IMR-90 (cell line): ENCODE measurements around the gene ANKS4B.

ENCODE experiments used
- BHLHE40 ChIP-seq: fragments of 150-350 bp; IDR thresholded peaks from 2 replicates; pipeline ENCODE4 v1.6.1; 2016; ENCODE audit warnings: mild to moderate bottlenecking, low read depth, low read length
- CHD1 ChIP-seq: IDR thresholded peaks from 2 replicates; pipeline ENCODE4 v1.6.1; 2012; ENCODE audit warnings: low read depth, low read length, improper control_type of control experiment
- CTCF ChIP-seq: conservative IDR thresholded peaks from 2 replicates; pipeline ENCODE4 v1.5.1; 2012; ENCODE audit warnings: mild to moderate bottlenecking, low read depth, low read length, improper control_type of control experiment
- FOS ChIP-seq: fragments of 150-350 bp; IDR thresholded peaks from 2 replicates; pipeline ENCODE4 v1.6.1; 2016; ENCODE audit warnings: low read depth, low read length
- MAFK ChIP-seq: IDR thresholded peaks from 2 replicates; pipeline ENCODE4 v1.6.1; 2012; ENCODE audit warnings: low read depth, low read length, improper control_type of control experiment
- MAZ ChIP-seq: IDR thresholded peaks from 2 replicates; pipeline ENCODE4 v1.6.1; 2012; ENCODE audit warnings: low read depth, mild to moderate bottlenecking, low read length, improper control_type of control experiment, moderate library complexity, borderline replicate concordance
- POLR2A ChIP-seq: IDR thresholded peaks from 2 replicates; pipeline ENCODE4 v1.6.1; 2012; ENCODE audit warnings: mild to moderate bottlenecking, low read depth, low read length
- RAD21 ChIP-seq: IDR thresholded peaks from 2 replicates; pipeline ENCODE4 v1.6.1; 2012; ENCODE audit warnings: low read length, improper control_type of control experiment
- RCOR1 ChIP-seq: IDR thresholded peaks from 2 replicates; pipeline ENCODE4 v1.6.1; 2012; ENCODE audit warnings: mild to moderate bottlenecking, low read length, improper control_type of control experiment; ENCODE audit not compliant: insufficient replicate concordance
- RFX5 ChIP-seq: IDR thresholded peaks from 2 replicates; pipeline ENCODE4 v1.8.0; 2012; ENCODE audit warnings: low read depth, mild to moderate bottlenecking, low read length, moderate library complexity
- USF2 ChIP-seq: fragments of 150-350 bp; IDR thresholded peaks from 2 replicates; pipeline ENCODE4 v1.6.1; 2017; ENCODE audit warnings: mild to moderate bottlenecking, antibody characterized with exemption, low read length, low read depth

DNA sequence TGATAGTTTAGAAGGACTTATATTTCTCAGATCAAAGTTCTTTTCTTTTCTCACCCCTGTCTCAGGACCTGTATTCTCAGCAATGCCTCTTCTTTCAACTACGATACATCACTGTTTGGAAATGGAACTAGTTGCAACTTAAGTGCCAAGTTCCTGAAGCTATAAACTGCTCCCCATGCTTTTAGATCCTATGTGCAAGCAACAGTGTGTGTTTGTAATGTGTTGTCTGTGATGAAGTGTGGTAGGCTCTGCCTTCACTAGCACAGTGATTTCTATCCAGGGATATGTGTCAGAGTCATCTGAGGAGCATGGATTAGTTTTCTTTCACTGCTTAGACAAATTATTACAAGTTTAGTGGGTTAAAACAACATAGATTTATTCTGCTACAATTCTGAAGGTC, 40.5 kb upstream of the ANKS4B start:
- TF ChIP-seq CTCF, result no peak
- TF ChIP-seq MAZ, result no peak
- no peak for TF ChIP-seq RCOR1
- TF ChIP-seq POLR2A, result no peak
- no peak for TF ChIP-seq CHD1
- TF ChIP-seq MAFK, result no peak
- no peak for TF ChIP-seq RFX5
- TF ChIP-seq RAD21, result no peak
- no peak for TF ChIP-seq USF2
- TF ChIP-seq BHLHE40, result no peak
- TF ChIP-seq FOS, result no peak
